HCT116 (cell line): ENCODE measurements around the gene DLG2. TPM values are rescaled to one million over a fixed set of nuclear protein-coding genes. Genes with fewer than 3 reads are reported as not detected.

Experiments used
- ATAC-seq: fragments of 200-7000 bp; cut with Tn5 transposase; 2 replicates; pipeline ENCODE4 v1.9.1; 2020; ENCODE audit warnings: mild to moderate bottlenecking, moderate library complexity
- BruUV-seq: library from RNA; stranded (reverse); fragments of 400-500 nt; replicated peaks from 2 replicates; lab custom pipeline; 2021; lab: Mats Ljungman, UMichigan
- CTCF ChIA-PET: fragments of 300-600 bp; sonication (Branson Sonifier 250); formaldehyde crosslinking; loops from one replicate; lab custom pipeline; 2021; ENCODE audit warnings: antibody characterized with exemption; lab: Charles Lee
- POLR2A ChIA-PET: fragments of 300-600, 350-600 bp; sonication (Branson Sonifier 250); formaldehyde crosslinking; loops from one replicate; lab custom pipeline; 2021; ENCODE audit warnings: antibody characterized with exemption; lab: Charles Lee
- RAD21 ChIA-PET, 2 experiments: fragments of 300-600 bp; sonication (Branson Sonifier 250); formaldehyde crosslinking; loops; one replicate each; lab custom pipeline; 2023; ENCODE audit warnings: low total read pairs in 2 of 2; ENCODE audit not compliant: uncharacterized antibody in 2 of 2, unreplicated experiment in 2 of 2, low non-redundant PET in 1 of 2; lab: Charles Lee
- DNase-seq: peaks from one replicate; pipeline ENCODE4 v3.0.0-alpha.2; 2010; ENCODE audit warnings: low read depth, low spot score
- H2AFZ ChIP-seq: fragments of 200-600 bp; shearing (Covaris generic), sonication (generic); 2 replicates; pipeline ENCODE4 v1.6.1; 2017; ENCODE audit warnings: low read depth, mixed run types, mixed read lengths, antibody characterized with exemption, low read length; ENCODE audit not compliant: poor library complexity, severe bottlenecking
- H3K27ac ChIP-seq: 2 replicates; pipeline ENCODE4 v1.5.1; 2012; ENCODE audit warnings: low read depth, low read length
- H3K27me3 ChIP-seq: fragments of 200-600 bp; sonication (generic); 2 replicates; pipeline ENCODE4 v1.6.1; 2016; ENCODE audit warnings: mixed run types, low read length, mixed read lengths; ENCODE audit not compliant: insufficient read depth
- H3K36me3 ChIP-seq, 2 experiments: fragments of 200-500 bp in 1 of 2; fragments of 200-600 bp in 1 of 2; sonication (Bioruptor generic) in 1 of 2; sonication (generic) in 1 of 2; 2 replicates each; pipeline versions ENCODE4 v1.5.1 to v1.6.1; 2014 to 2016; ENCODE audit warnings: low read length in 2 of 2, inconsistent platforms in 1 of 2, mixed read lengths in 1 of 2, mixed run types in 1 of 2; ENCODE audit not compliant: insufficient read depth in 2 of 2, control insufficient read depth in 1 of 2
- H3K4me1 ChIP-seq, 2 experiments: fragments of 200-600 bp in 1 of 2; sonication (generic) in 1 of 2; 2 replicates each; pipeline versions ENCODE4 v1.5.1 to v1.6.1; 2012 to 2017; ENCODE audit warnings: low read length in 2 of 2, inconsistent platforms in 1 of 2, mild to moderate bottlenecking in 1 of 2, mixed read lengths in 1 of 2, mixed run types in 1 of 2, moderate library complexity in 1 of 2; ENCODE audit not compliant: insufficient read depth in 2 of 2, control insufficient read depth in 1 of 2
- H3K4me2 ChIP-seq: fragments of 200-600 bp; sonication (generic); 2 replicates; pipeline ENCODE4 v1.6.1; 2017; ENCODE audit warnings: mixed run types, low read length, mixed read lengths
- H3K4me3 ChIP-seq, 2 experiments: fragments of 200-600 bp in 1 of 2; sonication (generic) in 1 of 2; replicated peaks in 1 of 2; 2 replicates each; pipeline ENCODE4 v1.5.1; 2011 to 2016; ENCODE audit warnings: low read length in 2 of 2, control low read depth in 1 of 2, low read depth in 1 of 2, mild to moderate bottlenecking in 1 of 2, mixed read lengths in 1 of 2, mixed run types in 1 of 2
- H3K79me2 ChIP-seq: fragments of 200-600 bp; sonication (generic); 2 replicates; pipeline ENCODE4 v1.6.1; 2017; ENCODE audit warnings: mild to moderate bottlenecking, mixed run types, low read length, moderate library complexity, mixed read lengths; ENCODE audit not compliant: insufficient read depth
- H3K9ac ChIP-seq: fragments of 200-600 bp; sonication (generic); 2 replicates; pipeline ENCODE4 v1.6.1; 2016; ENCODE audit warnings: low read length, mixed read lengths
- H3K9me2 ChIP-seq: fragments of 200-600 bp; sonication (generic), shearing (Covaris generic); 2 replicates; pipeline ENCODE4 v1.6.1; 2017; ENCODE audit warnings: mixed run types, mild to moderate bottlenecking, moderate library complexity; ENCODE audit not compliant: insufficient read depth
- H3K9me3 ChIP-seq, 2 experiments: fragments of 200-500 bp in 1 of 2; fragments of 200-600 bp in 1 of 2; sonication (Bioruptor generic) in 1 of 2; sonication (generic) in 1 of 2; 2 replicates each; pipeline ENCODE4 v1.6.1; 2014 to 2017; ENCODE audit warnings: low read length in 2 of 2, mixed read lengths in 2 of 2, inconsistent platforms in 1 of 2, low read depth in 1 of 2, mild to moderate bottlenecking in 1 of 2, mixed run types in 1 of 2, moderate library complexity in 1 of 2; ENCODE audit not compliant: control insufficient read depth in 1 of 2, insufficient read depth in 1 of 2
- H4K20me1 ChIP-seq: fragments of 200-600 bp; sonication (generic), shearing (Covaris generic); 2 replicates; pipeline ENCODE4 v1.6.1; 2017; ENCODE audit warnings: mixed run types, mild to moderate bottlenecking, moderate library complexity; ENCODE audit not compliant: insufficient read depth
- CBX3 ChIP-seq: IDR thresholded peaks from 2 replicates; pipeline ENCODE4 v1.6.1; 2012; ENCODE audit warnings: low read depth
- CEBPB ChIP-seq: IDR thresholded peaks from 2 replicates; pipeline ENCODE4 v1.6.1; 2012; ENCODE audit warnings: low read depth
- EGR1 ChIP-seq: IDR thresholded peaks from 2 replicates; pipeline ENCODE4 v1.6.1; 2012; ENCODE audit warnings: low read depth
- ELF1 ChIP-seq: IDR thresholded peaks from 2 replicates; pipeline ENCODE4 v1.6.1; 2012; ENCODE audit warnings: low read depth, borderline replicate concordance
- EZH2phosphoT487 ChIP-seq: fragments of 200-600 bp; IDR thresholded peaks from 2 replicates; pipeline ENCODE4 v1.6.1; 2018; ENCODE audit warnings: antibody characterized with exemption, borderline replicate concordance
- FOSL1 ChIP-seq: IDR thresholded peaks from 2 replicates; pipeline ENCODE4 v1.6.1; 2012; ENCODE audit warnings: low read depth
- JUND ChIP-seq: IDR thresholded peaks from 2 replicates; pipeline ENCODE4 v1.6.1; 2012
- POLR2A ChIP-seq: IDR thresholded peaks from 2 replicates; pipeline ENCODE4 v1.7.0; 2011; ENCODE audit warnings: borderline replicate concordance; ENCODE audit not compliant: insufficient read depth, insufficient read length; ENCODE audit errors: extremely low read depth
- POLR2AphosphoS5 ChIP-seq: IDR thresholded peaks from 2 replicates; pipeline ENCODE4 v1.6.1; 2011; ENCODE audit warnings: mild to moderate bottlenecking, low read depth, low read length, moderate library complexity
- RAD21 ChIP-seq: IDR thresholded peaks from 2 replicates; pipeline ENCODE4 v1.6.1; 2012; ENCODE audit warnings: low read depth, mild to moderate bottlenecking
- SIN3A ChIP-seq: IDR thresholded peaks from 2 replicates; pipeline ENCODE4 v1.6.1; 2012; ENCODE audit warnings: low read depth
- SP1 ChIP-seq: IDR thresholded peaks from 2 replicates; pipeline ENCODE4 v1.6.1; 2012; ENCODE audit warnings: low read depth
- SRF ChIP-seq: IDR thresholded peaks from 2 replicates; pipeline ENCODE4 v1.6.1; 2012; ENCODE audit warnings: low read depth
- TCF7L2 ChIP-seq: IDR thresholded peaks from 2 replicates; pipeline ENCODE4 v1.7.0; 2011; ENCODE audit warnings: borderline replicate concordance, inconsistent platforms; ENCODE audit not compliant: insufficient read depth, insufficient read length; ENCODE audit errors: extremely low read depth
- YY1 ChIP-seq: IDR thresholded peaks from 2 replicates; pipeline ENCODE4 v1.6.1; 2011; ENCODE audit warnings: low read length, low read depth, moderate library complexity, mild to moderate bottlenecking; ENCODE audit not compliant: insufficient replicate concordance; ENCODE audit errors: extremely low read depth
- ZFX ChIP-seq: fragments of 450-650 bp; IDR thresholded peaks from 2 replicates; pipeline ENCODE4 v1.6.1; 2017
- ZNF274 ChIP-seq: fragments of 200-500 bp; sonication (Bioruptor generic); IDR thresholded peaks from 2 replicates; pipeline ENCODE4 v1.6.1; 2014; ENCODE audit warnings: mild to moderate bottlenecking, low read depth, low read length, inconsistent platforms
- intact Hi-C: fragments of 100-400 bp; cut with micrococcal nuclease; formaldehyde crosslinking; loops from 2 replicates; pipeline ENCODE4 v1.10.0; 2022
- total RNA-seq: library from RNA; stranded (reverse); gene quantifications from one replicate; pipeline ENCODE4 v1.2.1, GENCODE V29; 2021; ENCODE audit not compliant: unreplicated experiment
- TF ChIP-seq, protein P1 (sequence below), 3 experiments: fragments of 200-600 bp in 1 of 3; sonication (generic) in 1 of 3; IDR thresholded peaks in 2 of 3; conservative IDR thresholded peaks in 1 of 3; 2 replicates each; pipeline ENCODE4 v1.5.1; 2012 to 2017; ENCODE audit warnings: low read depth in 2 of 3, low read length in 2 of 3, antibody characterized with exemption in 1 of 3, borderline replicate concordance in 1 of 3, control low read depth in 1 of 3, mild to moderate bottlenecking in 1 of 3, mixed read lengths in 1 of 3, mixed run types in 1 of 3, moderate library complexity in 1 of 3; ENCODE audit not compliant: insufficient read depth in 1 of 3
- TF ChIP-seq, protein P2 (sequence below): IDR thresholded peaks from 2 replicates; pipeline ENCODE4 v1.6.1; 2012; ENCODE audit warnings: low read depth

Gene DLG2
- total RNA-seq, 1 experiment from 2014 or later = 2.4 TPM

DNA sequence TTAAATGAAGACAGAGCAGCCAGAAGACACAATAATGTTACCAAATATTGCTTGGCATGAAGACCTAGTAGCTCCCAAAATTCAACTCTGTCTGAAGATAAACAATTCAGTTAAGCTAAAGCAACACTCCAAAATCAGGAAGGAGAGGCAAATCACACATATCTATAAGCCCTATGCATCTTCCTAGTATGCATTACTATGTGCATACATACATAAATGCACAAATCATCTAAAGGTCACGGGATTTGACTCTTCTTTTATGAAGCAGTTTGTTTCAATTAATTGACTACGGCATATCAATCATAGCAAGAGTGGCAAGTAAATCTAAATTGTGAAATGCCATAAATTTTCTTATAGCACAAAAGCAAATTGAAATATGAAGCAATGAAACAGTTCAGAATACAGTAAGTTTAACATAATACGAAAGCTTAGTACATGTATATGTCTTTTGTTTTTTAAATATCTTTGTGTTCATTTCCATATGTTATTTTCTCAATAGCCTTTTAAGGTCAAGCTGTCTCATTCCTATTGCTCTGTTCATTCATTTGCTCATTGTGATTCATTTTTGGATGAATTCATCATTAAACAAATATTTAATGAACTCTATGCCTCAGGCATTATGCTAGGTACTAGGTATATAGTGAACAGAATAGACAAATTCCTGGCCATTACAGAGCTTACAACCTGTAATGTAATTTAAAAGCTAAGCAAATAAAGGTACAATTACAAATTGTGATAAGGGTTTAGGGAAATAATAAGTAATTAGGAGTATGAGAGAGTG is 540.5 kb downstream of the DLG2 start (continued):
- no peak for TF ChIP-seq RAD21
- TF ChIP-seq SRF = no peak
- no peak for TF ChIP-seq JUND
- no peak for TF ChIP-seq TCF7L2
- TF ChIP-seq ZFX = no peak
- no peak for TF ChIP-seq YY1
- no peak for TF ChIP-seq CEBPB
- no peak for TF ChIP-seq SIN3A

DNA sequence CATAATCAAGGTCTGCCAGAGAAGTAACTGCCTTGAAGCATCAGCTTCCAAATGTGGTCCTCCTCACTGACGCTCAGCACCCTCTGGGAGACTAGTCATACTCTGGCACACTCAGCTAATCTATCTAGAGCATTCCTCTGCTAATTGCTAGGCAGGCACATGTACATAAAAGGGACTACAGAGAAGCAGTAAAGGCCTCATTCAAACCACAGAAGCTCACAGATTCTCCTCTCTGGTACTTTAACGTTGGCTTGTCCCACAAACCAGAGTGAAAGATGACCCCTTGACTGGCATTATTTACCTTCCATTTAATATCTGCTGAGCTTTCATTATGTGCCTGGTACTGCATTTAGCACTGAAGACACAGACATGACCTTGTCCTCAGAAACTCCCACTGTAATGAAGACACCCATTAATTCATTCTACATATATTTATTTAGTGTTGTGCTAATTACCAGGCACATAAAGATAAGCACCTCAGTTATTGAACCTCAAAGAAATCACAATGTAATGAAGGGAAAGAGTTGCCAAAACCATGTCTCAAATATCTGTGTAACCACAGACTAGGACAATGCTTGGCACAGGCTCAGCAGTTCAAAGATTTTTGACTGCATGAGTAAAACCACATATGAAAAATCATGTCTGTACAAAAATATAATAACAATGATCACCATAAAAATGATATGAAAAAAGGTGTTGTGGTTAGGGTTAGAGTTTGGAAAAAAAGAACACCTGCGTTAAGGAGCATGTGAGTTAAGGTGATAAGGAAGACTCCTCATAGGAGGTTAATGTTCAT is 550.4 kb downstream of the DLG2 start:
- RAD21 ChIA-PET = no interaction called here
- intact Hi-C loops = no loop called here
- H3K27me3 ChIP-seq = no peaks in the 10 kb centered on the region
- H3K27ac ChIP-seq = no peak overlapping the region
- no peak overlapping the region for H2AFZ ChIP-seq
- TF ChIP-seq RAD21 = no peak
- no peak for TF ChIP-seq CBX3
- no peak for TF ChIP-seq EGR1
- TF ChIP-seq, protein P1, sequence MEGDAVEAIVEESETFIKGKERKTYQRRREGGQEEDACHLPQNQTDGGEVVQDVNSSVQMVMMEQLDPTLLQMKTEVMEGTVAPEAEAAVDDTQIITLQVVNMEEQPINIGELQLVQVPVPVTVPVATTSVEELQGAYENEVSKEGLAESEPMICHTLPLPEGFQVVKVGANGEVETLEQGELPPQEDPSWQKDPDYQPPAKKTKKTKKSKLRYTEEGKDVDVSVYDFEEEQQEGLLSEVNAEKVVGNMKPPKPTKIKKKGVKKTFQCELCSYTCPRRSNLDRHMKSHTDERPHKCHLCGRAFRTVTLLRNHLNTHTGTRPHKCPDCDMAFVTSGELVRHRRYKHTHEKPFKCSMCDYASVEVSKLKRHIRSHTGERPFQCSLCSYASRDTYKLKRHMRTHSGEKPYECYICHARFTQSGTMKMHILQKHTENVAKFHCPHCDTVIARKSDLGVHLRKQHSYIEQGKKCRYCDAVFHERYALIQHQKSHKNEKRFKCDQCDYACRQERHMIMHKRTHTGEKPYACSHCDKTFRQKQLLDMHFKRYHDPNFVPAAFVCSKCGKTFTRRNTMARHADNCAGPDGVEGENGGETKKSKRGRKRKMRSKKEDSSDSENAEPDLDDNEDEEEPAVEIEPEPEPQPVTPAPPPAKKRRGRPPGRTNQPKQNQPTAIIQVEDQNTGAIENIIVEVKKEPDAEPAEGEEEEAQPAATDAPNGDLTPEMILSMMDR (IDR thresholded peaks at IDR 0.05 in 2 of 3, conservative IDR thresholded peaks at IDR 0.05 in 1 of 3; ENCODE audit: borderline replicate concordance in 1 of 3, insufficient read depth in 1 of 3, low read depth in 2 of 3, low read length in 2 of 3) = no peak
- TF ChIP-seq TCF7L2 = no peak
- no peak for TF ChIP-seq CEBPB
- TF ChIP-seq YY1 = no peak
- TF ChIP-seq ZNF274 = no peak
- TF ChIP-seq SIN3A = no peak
- no peak for TF ChIP-seq ELF1
- TF ChIP-seq SRF = no peak
- TF ChIP-seq POLR2A = no peak
- TF ChIP-seq JUND = no peak
- TF ChIP-seq EZH2phosphoT487 = no peak
- TF ChIP-seq ZFX = no peak
- TF ChIP-seq, protein P2, sequence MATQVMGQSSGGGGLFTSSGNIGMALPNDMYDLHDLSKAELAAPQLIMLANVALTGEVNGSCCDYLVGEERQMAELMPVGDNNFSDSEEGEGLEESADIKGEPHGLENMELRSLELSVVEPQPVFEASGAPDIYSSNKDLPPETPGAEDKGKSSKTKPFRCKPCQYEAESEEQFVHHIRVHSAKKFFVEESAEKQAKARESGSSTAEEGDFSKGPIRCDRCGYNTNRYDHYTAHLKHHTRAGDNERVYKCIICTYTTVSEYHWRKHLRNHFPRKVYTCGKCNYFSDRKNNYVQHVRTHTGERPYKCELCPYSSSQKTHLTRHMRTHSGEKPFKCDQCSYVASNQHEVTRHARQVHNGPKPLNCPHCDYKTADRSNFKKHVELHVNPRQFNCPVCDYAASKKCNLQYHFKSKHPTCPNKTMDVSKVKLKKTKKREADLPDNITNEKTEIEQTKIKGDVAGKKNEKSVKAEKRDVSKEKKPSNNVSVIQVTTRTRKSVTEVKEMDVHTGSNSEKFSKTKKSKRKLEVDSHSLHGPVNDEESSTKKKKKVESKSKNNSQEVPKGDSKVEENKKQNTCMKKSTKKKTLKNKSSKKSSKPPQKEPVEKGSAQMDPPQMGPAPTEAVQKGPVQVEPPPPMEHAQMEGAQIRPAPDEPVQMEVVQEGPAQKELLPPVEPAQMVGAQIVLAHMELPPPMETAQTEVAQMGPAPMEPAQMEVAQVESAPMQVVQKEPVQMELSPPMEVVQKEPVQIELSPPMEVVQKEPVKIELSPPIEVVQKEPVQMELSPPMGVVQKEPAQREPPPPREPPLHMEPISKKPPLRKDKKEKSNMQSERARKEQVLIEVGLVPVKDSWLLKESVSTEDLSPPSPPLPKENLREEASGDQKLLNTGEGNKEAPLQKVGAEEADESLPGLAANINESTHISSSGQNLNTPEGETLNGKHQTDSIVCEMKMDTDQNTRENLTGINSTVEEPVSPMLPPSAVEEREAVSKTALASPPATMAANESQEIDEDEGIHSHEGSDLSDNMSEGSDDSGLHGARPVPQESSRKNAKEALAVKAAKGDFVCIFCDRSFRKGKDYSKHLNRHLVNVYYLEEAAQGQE = no peak
- no peak for TF ChIP-seq POLR2AphosphoS5
- no peak for TF ChIP-seq FOSL1
- TF ChIP-seq SP1 = no peak
- TF ChIP-seq, all 23 proteins: peak for 0
- no peak for DNase-seq
- BruUV-seq = no TSS peak
- Histone ChIP-seq H3K4me2 (no peak overlapping the region), H4K20me1 (no peaks in the 10 kb centered on the region), H3K4me3 (no peak overlapping the region), H3K79me2 (no peaks in the 10 kb centered on the region), H3K4me1 (no peaks in the 10 kb centered on the region), H3K9me2 (no peaks in the 10 kb centered on the region), H3K9ac (no peak overlapping the region), H3K36me3 (no peaks in the 10 kb centered on the region), H3K9me3 (no peaks in the 10 kb centered on the region)
- no peak for ATAC-seq
- CTCF ChIA-PET = no interaction called here
- POLR2A ChIA-PET = no interaction called here
